HEK293 (cell line): ENCODE results near the gene LRRC2.

ENCODE experiments used
- ZNF23 ChIP-seq: fragments of 450-650 bp; formaldehyde crosslinking; IDR thresholded peaks from 2 replicates; pipeline ENCODE4 v1.5.1; 2016; ENCODE audit warnings: missing biosample characterization, missing genetic modification characterization, borderline replicate concordance
- ZNF629 ChIP-seq: fragments of 450-650 bp; formaldehyde crosslinking; IDR thresholded peaks from 2 replicates; pipeline ENCODE4 v1.5.1; 2017; ENCODE audit warnings: missing biosample characterization, missing genetic modification characterization
- TF ChIP-seq, protein P1 (sequence below): IDR thresholded peaks from 2 replicates; pipeline ENCODE4 v1.6.1; 2011; ENCODE audit warnings: mild to moderate bottlenecking, low read depth, low read length, borderline replicate concordance
- TF ChIP-seq, protein P2 (sequence below): sonication (generic); formaldehyde crosslinking; IDR thresholded peaks from 2 replicates; pipeline ENCODE4 v1.8.1; 2022; ENCODE audit warnings: mild to moderate bottlenecking, moderate library complexity, missing genetic modification reagents
- TF ChIP-seq, protein P3 (sequence below): fragments of 450-650 bp; IDR thresholded peaks from 2 replicates; pipeline ENCODE4 v1.5.1; 2018; ENCODE audit warnings: missing biosample characterization, mild to moderate bottlenecking, missing genetic modification characterization
- TF ChIP-seq, protein P4 (sequence below): fragments of 450-650 bp; formaldehyde crosslinking; IDR thresholded peaks from 2 replicates; pipeline ENCODE4 v1.5.1; 2016; ENCODE audit warnings: missing biosample characterization, missing genetic modification characterization
- TF ChIP-seq, protein P5 (sequence below): fragments of 450-650 bp; formaldehyde crosslinking; IDR thresholded peaks from 2 replicates; pipeline ENCODE4 v1.5.1; 2016; ENCODE audit warnings: missing biosample characterization, missing genetic modification characterization

DNA sequence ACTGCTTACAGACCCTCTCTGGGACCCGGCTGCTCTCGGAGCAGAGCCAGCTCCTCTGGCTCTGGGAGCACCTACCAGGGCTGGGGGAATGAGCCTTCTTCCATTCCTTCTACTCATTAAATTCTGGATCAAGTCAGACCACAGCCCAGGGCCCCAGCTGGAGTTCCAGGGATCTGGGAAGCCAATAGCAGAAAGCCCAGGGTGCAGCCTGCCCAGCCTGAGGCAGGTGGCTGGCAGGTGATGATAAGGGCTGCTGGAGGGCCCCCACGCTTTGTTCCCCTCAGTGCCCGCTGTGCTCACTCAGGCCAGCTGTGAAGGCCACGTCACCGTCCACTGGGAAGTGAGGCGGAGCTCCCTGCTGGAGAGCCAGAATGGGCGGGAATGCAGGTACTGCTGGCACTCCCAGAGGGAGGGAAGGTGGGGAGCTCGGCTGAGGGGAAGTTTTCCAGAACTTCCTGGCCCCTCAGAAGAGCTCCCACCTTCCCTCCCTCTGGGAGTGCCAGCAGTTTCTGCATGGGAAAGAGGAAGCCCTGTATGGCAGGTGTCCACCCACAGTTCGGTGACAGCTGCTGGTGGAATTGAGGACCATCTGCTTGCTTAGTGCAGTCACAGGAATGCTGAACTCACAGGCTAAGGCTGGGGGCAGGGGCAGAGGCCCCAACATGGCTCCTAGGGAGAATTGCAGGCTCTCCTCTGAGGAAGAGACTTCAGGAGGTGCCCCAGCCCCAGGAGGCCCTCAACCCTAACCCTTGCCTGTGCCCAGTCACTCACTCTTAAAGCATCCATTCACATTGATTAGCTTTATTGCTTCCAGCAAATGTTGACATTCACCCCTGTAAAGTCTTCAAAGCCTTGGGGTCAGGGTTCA, 81.0 kb downstream of the LRRC2 start:
- TF ChIP-seq, protein P1, sequence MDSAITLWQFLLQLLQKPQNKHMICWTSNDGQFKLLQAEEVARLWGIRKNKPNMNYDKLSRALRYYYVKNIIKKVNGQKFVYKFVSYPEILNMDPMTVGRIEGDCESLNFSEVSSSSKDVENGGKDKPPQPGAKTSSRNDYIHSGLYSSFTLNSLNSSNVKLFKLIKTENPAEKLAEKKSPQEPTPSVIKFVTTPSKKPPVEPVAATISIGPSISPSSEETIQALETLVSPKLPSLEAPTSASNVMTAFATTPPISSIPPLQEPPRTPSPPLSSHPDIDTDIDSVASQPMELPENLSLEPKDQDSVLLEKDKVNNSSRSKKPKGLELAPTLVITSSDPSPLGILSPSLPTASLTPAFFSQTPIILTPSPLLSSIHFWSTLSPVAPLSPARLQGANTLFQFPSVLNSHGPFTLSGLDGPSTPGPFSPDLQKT = no peak
- TF ChIP-seq, protein P2, sequence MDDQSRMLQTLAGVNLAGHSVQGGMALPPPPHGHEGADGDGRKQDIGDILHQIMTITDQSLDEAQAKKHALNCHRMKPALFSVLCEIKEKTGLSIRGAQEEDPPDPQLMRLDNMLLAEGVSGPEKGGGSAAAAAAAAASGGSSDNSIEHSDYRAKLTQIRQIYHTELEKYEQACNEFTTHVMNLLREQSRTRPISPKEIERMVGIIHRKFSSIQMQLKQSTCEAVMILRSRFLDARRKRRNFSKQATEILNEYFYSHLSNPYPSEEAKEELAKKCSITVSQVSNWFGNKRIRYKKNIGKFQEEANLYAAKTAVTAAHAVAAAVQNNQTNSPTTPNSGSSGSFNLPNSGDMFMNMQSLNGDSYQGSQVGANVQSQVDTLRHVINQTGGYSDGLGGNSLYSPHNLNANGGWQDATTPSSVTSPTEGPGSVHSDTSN (CRISPR knock-in tag) = no peak
- no peak for TF ChIP-seq ZNF629
- no peak for TF ChIP-seq ZNF23 (tag by site-specific recombination)
- TF ChIP-seq, protein P3, sequence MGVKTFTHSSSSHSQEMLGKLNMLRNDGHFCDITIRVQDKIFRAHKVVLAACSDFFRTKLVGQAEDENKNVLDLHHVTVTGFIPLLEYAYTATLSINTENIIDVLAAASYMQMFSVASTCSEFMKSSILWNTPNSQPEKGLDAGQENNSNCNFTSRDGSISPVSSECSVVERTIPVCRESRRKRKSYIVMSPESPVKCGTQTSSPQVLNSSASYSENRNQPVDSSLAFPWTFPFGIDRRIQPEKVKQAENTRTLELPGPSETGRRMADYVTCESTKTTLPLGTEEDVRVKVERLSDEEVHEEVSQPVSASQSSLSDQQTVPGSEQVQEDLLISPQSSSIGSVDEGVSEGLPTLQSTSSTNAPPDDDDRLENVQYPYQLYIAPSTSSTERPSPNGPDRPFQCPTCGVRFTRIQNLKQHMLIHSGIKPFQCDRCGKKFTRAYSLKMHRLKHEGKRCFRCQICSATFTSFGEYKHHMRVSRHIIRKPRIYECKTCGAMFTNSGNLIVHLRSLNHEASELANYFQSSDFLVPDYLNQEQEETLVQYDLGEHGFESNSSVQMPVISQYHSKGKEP = no peak
- TF ChIP-seq, protein P4, sequence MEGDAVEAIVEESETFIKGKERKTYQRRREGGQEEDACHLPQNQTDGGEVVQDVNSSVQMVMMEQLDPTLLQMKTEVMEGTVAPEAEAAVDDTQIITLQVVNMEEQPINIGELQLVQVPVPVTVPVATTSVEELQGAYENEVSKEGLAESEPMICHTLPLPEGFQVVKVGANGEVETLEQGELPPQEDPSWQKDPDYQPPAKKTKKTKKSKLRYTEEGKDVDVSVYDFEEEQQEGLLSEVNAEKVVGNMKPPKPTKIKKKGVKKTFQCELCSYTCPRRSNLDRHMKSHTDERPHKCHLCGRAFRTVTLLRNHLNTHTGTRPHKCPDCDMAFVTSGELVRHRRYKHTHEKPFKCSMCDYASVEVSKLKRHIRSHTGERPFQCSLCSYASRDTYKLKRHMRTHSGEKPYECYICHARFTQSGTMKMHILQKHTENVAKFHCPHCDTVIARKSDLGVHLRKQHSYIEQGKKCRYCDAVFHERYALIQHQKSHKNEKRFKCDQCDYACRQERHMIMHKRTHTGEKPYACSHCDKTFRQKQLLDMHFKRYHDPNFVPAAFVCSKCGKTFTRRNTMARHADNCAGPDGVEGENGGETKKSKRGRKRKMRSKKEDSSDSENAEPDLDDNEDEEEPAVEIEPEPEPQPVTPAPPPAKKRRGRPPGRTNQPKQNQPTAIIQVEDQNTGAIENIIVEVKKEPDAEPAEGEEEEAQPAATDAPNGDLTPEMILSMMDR = no peak
- TF ChIP-seq, protein P5, sequence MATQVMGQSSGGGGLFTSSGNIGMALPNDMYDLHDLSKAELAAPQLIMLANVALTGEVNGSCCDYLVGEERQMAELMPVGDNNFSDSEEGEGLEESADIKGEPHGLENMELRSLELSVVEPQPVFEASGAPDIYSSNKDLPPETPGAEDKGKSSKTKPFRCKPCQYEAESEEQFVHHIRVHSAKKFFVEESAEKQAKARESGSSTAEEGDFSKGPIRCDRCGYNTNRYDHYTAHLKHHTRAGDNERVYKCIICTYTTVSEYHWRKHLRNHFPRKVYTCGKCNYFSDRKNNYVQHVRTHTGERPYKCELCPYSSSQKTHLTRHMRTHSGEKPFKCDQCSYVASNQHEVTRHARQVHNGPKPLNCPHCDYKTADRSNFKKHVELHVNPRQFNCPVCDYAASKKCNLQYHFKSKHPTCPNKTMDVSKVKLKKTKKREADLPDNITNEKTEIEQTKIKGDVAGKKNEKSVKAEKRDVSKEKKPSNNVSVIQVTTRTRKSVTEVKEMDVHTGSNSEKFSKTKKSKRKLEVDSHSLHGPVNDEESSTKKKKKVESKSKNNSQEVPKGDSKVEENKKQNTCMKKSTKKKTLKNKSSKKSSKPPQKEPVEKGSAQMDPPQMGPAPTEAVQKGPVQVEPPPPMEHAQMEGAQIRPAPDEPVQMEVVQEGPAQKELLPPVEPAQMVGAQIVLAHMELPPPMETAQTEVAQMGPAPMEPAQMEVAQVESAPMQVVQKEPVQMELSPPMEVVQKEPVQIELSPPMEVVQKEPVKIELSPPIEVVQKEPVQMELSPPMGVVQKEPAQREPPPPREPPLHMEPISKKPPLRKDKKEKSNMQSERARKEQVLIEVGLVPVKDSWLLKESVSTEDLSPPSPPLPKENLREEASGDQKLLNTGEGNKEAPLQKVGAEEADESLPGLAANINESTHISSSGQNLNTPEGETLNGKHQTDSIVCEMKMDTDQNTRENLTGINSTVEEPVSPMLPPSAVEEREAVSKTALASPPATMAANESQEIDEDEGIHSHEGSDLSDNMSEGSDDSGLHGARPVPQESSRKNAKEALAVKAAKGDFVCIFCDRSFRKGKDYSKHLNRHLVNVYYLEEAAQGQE (tag by site-specific recombination) = no peak
